GM21825 (cell line): ENCODE results near the gene ADH1C.
"Not testable (repeated sequence)": the region's sequence is repeated elsewhere in the genome, so short reads cannot be mapped to it uniquely, and the experiment has no call there.

ENCODE experiments used
- ATAC-seq: cut with Tn5 transposase; IDR thresholded peaks from one replicate; pipeline ENCODE4 v1.9.1; 2021; ENCODE audit warnings: mild to moderate bottlenecking, moderate library complexity; ENCODE audit not compliant: unreplicated experiment

The ADH1C gene

DNA sequence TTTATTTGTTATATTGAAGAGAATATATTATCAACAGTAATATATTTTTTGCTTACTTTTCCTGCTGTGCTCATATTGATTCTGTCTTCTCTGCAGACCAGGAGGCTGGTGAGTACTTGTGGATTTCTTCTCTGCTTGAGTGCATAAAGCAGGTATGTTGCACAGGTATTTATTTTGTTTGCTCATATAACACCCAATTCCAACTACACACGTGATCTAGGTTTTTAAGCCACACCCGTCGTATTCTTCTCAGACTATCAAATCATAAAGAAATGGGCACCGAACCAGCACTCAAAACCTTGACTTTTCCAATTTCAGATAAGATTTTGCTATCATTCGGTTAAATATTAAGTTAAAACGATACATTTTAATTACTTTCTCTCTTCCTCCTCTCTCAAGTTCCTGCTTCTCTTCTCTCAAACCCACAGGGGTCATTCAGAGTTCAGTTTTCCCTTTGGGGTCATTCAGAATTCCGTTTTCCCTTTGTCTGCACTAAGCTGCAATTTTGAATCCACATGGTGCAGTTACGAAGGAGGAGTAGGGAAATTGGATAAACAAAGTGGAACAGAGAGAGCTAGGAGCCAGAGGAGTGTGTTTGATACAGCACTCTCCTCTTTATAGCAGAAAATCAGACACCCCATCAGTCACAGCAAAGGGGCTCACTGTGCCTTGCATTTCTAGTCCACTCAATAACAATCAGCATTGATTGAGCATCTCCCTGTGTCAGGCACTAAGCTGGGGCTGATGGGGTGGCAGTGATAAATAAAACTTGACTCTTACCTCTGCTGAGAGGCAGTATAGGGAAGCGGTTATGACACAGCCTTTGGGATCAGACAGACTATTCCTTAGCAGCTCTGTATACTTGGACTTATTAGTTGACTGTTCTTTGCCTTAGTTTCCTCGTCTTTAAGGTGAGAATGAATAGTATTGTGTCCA is at the start of gene ADH1C:
ADH1C (minus strand) TSS at position 145 of the 936 bp plus-strand sequence; CDS start at position 74, 71 bp downstream.
- no peak for ATAC-seq

DNA sequence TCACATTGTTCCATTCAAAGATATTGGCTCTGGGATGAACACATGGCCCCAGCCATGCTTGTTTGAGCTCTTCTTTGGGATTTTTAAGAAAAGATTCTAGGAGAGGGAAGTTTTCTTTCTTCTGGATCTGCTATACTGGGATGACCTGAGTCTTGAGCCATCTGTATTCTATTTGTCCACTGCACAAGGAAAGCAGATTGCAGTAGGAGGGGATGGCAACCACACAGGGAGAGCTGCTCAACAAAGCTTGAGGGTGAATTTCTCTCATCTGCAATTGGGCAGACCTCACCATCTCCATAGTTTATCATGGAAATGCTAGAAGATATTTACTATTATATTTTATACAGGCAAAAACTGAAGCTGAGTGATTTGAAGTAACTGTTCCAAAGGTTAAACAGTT is 48.3 kb upstream of the ADH1C start:
- ATAC-seq, result no peak

DNA sequence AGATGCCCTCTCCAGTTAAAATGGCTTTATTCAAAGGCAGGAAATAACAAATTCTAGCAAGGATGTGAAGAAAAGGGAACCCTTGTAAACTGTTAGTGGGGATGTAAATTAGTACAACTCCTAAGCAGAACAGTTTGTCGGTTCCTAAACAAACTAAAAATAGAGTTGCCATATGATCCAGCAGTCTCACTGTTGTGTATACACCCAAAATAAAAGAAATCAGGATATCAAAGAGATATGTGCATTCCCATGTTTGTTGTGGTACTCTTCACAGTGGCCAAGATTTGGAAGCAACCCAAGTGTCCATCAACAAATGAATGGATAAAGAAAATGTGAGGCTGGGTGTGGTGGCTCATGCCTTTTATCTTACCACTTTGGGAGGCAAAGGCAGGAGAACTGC is 46.5 kb upstream of the ADH1C start:
- no peak for ATAC-seq

DNA sequence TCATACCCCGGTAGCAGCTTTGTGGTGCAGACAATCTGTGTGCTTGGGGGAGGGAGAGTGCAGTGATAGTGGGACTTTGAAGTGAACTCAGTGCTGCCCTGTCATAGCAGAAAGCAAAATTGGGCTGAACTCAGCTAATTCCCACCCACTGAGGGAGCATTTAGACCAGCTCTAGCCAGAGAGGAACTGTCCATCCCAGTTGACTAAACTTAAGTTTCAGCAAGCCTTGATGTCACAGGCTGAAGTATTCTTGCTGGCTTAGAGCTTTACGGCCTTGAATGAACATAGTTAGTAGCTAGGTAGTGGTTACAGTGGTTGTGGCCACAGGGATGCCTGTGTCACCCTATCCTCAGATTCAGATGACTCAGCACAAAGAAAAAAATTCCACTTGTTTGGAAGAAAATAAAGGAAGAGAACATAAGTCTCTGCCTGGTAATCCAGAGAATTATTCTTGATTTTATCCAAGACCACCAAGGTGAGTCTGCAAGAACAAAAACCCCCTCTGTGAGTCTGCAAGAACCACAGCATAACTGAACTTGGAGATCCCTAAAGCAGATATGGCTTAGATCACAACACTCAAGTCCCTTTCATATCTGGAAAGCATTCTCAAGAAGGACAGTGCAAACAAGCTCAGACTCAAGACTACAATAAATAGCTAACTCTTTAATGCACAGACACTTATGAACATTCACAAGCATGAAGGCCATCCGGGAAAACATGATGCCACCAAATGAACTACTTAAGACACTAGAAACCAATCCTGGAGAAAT is 43.2 kb upstream of the ADH1C start:
- ATAC-seq, result no peak

DNA sequence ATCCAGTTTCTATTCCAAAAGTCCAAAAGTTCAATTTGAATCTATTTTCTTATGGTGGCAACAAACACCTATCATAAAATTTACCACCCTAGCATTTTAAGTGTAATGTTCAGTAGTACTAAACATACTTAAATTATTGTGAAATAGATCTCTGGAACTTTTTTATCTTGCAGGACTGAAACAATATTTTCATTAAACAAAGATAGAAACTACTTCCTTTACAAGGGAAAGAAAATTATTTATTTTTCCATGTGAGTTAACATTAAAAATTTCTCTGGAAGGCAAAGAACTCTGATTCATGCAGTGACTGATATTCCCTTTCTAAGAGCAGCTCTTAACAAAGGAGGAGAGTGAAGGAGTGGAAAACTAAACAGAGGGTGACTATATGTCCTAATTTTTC is 42.4 kb upstream of the ADH1C start:
- no peak for ATAC-seq

DNA sequence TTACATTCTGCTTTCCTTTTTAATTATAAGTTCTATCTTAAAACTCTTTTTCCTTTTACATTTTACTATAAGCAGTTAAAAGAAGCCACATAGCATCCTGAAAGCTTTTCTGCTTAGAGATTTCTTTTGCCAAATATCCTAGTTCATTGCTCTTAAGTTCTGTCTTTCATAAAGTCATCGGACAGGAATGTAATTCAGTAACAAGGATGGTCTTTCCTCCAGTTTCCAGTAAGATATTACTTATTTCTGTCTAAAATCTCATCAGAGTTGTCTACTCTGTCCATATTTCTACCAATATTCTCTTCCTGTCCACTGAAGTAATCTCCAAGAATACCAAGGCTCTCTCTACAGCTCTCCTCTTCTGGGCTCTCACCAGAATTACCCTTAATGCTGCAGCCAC is 37.5 kb upstream of the ADH1C start:
- no peak for ATAC-seq

DNA sequence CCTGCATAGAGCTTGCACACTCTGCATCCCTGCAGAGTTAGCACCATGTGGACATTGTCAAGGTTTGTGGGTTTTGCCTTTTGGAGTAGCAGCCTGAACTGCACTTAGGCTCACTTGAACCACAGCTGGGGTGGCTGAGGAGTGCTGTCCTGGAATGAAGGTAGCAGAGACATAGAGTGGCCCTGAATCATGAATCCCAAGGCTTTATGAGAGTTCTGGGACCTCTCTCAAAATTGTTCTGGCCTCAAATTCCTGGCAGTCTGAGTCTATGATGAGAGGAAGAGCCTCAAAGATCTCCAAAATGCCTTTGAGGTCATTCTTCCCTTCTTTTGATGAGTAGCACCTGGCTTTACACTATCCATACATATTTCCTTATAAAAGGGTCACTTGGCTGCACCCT is 37.1 kb upstream of the ADH1C start:
- ATAC-seq, result no peak

DNA sequence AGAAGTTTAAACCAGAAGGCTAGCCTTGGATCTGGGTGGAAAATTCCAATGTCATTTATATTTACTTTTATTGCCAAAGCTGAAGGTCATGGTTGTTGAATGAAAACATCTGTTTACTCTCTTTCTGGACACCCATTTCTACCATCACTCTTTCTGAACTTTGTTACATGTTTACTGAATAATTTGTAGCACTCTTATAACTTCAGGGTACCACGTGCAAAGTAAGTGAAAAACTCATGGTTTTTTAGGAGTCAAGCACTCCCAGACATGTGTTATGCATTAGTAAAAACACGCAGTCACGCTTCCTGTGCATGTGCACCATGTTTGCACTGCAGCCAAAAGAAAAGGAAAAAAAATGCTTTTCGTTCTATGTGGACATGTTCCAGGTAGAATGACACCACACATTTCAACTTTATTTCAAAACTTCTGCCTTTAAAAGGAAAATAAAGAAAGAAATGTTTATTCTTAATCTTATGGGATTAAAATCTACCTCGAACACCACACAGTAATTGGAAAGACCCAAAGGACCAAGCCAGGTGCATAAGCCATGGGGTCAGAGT is 31.4 kb upstream of the ADH1C start:
- no peak for ATAC-seq

DNA sequence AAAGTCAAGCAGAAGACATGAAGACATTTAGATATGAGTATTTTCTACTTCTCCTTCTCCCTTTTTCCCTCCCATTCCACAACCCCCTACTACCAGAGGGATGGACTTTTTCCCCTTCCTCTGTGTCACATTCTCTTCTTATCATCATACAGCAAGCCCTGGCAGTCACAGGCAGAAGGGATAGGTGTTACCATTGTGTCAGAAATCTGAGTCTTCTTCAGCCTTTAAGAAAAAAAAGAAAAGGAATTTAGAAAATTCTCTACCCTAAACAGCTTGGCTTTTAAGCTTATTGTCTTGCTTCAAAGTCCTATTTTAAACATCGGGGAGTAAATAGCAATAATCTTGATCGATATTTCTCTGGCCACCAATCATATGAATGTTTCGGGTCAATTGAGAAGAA is 30.9 kb upstream of the ADH1C start:
- ATAC-seq, result no peak

DNA sequence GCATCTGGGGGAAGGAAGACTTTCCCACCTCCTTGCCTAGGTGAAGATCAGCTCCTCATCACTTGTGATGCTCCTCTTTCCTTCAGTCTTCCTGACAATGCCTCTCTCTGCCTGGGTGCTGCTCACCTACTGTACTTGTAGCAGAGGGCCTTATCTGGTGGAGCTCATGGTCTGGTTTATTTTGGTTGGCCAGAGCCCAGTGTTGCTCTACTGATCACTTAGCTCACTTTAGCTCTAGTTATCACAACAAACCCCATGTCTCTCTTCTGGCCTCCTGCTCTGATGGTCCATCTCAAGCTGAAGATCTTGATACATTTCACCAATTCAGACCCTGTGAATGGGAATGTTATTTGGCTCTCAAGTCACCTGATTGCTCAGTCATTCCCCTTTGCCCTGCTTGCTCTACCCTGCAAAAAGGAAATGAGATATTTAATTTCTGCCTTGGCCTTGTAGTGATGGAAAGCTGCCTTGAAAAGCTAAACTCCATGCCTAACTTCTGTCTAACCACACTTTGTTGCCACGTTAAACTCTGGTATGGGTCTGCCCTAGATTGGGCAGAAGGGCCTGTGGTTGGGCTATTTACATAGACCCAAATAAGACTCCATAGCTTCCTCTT is 30.3 kb upstream of the ADH1C start:
- no peak for ATAC-seq

DNA sequence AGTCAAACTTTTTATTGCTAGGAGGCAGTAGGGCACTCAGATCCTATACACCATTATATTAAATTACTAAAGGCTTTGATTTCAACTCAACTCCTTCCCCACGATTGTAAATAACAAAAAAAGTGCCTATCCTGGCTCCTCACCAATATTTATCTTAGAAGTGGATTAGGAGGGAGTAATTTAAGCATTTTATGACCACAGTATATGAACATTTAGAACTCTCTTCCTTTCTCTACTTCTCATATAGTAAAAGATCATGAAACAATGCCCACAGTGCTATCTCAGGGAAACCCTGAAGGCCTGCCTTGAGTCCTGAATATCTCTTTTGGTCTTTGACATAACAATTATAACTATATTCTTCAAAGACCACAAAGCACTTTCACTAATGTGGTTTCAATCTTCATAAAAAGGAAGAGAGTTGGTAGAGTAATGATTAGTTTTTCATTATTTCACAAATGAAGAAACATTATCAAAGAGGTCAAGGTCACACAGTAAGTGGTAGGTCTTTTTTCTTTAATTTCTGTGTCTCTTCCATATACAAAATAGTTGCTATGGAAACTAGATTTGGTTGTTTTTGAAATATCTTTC is 29.1 kb upstream of the ADH1C start:
- ATAC-seq, result no peak

DNA sequence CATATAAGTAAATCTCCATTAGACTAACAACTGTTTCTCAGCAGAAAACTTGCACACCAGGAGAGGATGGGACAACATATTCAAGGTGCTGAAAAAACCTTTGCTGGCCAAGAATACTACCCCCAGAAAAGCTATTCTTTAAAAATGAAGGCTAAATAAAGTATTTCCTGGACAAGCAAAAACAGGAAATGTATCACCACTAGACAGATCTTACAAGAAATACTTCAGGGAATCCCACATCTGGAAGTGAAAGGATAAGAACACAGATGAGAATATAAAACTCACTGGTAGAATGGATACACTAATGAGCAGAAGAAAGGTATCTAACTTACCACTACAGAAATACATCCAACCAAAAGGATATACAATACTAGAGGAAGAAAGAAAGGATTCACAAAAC is 27.0 kb upstream of the ADH1C start:
- no peak for ATAC-seq

DNA sequence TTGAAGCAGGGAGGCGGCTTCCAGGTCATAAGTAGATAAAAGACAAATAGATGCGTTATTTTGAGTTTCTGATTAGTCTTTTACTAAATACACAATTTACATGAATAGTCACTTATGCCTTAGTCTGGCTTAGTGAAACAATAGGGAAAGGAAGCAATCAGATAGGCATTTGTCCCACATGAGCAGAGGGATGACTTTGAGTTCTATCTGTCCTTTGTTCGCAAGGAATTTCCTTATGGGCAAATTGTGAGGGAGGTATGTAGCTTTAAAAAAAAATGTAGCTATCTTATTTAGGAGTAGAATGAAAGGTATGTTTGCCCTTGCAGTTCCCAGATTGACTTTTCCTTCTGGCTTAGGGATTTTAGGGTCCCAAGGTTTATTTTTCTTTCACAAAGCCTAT is 26.3 kb upstream of the ADH1C start:
- ATAC-seq, result no peak

DNA sequence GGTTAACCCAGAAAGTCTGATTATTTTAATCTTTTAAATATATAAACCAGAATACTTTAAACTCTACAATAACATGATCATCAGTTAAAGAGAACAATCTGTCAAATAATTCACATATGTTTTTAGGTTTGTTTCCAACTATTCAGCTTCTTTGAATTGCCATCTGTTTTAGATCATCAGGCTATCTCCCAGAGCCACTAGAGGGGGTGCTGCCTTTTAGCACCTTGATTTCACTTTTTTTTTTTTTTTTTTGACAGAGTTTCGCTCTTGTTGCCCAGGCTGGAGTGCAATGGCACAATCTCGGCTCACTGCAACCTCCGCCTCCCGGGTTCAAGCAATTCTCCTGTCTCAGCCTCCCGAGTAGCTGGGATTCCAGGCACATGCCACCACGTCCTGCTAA is 24.8 kb upstream of the ADH1C start:
- ATAC-seq, result not testable (repeated sequence)

DNA sequence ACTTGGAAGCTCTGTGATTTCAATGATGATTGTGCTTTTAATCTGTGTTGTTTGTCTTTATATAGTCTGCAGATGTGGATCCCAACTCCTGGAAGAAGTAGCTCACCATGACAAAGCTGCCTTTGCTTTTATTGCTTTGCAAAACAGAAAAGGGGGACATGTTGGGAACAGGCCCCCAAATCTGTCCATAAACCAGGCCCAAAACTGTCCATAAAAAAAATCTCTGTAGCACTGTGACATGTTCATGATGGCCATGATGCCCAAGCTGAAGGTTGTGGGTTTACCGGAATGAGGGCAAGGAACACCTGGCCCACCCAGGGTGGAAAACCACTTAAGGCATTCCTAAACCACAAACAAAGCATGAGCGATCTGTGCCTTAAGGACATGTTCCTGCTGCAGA is 19.9 kb upstream of the ADH1C start:
- ATAC-seq, result not testable (repeated sequence)

DNA sequence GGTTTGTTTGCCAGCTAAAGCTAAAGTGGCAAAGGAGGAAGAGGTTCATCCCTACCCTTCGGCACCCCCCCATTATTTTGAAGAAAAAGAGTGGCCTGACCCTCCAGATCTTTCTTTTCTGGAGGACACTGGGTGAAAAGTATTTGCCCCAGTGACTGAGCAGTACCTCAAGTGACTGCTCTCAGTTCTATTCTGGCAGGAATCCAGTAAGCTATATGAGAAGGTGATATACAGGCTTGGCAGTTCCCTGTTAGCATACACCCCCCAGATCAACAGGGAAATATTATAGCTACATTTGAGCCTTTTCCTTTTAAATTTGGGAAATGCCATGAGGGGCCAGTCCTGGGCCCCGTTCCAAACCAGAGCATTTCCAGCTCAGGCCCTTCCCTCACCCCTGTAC is 15.3 kb upstream of the ADH1C start:
- ATAC-seq, result not testable (repeated sequence)

DNA sequence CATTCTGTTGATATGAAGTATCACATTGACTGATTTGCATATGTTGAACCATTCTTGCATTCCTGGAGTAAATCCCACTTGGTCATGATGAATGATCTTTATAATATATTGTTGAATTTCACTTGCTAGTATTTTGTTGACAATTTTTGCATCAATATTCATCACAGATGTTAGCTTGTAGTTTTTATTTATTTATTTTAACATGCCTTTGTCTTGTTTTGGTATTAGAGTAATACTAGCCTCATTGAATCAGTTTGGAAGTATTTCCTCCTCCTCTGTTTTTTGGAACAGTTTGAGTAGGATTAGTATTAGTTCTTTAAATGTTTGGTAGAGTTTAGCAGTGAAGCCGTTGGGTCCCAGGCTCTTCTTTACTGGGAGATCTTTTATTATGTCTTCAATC is 13.9 kb upstream of the ADH1C start:
- no peak for ATAC-seq

DNA sequence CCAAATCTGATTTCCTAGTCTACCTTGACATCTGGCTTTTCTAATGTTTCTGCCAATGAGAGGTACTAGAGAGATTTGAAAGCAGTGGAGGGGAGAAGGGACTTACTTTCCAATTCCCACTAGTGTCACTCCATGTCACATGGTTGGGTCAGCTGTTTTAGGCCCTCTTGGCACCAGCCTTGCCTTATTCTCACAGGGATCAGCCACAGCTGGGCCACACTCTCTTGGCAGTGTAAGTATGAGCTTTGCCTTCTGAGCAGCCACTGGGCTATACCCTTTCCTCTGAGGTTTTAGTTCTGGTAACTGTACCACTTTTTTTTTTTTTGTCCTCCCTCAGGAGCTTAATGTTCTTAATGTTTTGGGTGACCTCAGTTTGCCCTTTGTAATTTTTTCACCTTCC is 10.2 kb upstream of the ADH1C start:
- no peak for ATAC-seq

DNA sequence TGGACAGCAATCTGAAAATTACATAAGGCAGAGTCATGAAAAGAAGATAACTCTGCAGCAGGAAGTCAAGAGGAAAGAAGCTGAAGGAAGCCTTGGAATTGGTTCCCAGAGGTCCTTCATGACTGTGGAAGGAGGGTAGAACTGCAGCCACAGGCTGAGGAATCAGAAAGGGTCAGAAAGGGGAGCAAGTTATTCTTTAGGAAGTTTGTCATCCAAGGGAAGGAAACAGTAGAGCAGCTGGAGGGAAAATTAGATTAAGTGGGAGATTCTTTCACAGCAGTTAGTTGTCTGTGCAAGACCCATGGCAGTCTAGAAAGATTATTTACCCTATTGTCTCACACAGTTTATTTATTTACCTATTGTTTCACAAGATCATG is 9.3 kb upstream of the ADH1C start:
- no peak for ATAC-seq

DNA sequence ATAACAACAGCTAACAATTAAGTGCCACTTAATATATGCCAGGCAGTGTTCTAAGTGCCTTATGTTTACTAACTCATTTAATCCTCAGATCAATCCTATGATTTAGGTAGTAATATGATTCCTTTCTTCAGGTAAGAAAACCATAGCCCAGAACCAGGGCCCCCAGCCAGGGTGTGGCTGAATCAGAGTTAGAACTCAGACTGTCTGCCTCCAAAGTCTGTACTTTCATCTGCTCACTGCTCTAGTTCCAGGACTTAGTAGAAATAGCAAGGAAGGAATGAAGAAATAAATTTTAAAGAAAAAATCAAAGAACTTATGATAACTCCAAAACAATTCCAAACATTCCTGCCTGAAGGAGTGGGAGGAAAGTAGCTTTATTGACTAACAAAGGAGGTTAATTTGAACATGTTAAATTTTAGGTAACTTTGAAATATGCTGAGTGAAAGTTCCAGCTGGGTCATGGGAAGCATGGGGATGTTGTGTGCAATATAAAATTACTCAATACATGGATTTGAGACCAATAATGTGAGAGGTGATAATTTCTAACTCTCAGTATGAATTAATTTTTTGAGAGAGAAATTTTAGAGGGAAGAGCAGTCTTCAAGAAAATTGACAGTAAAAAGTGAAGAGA is 8.8 kb upstream of the ADH1C start:
- no peak for ATAC-seq
